ENCODE data around the gene CTSH.

- TF ChIP-seq, protein P1, sequence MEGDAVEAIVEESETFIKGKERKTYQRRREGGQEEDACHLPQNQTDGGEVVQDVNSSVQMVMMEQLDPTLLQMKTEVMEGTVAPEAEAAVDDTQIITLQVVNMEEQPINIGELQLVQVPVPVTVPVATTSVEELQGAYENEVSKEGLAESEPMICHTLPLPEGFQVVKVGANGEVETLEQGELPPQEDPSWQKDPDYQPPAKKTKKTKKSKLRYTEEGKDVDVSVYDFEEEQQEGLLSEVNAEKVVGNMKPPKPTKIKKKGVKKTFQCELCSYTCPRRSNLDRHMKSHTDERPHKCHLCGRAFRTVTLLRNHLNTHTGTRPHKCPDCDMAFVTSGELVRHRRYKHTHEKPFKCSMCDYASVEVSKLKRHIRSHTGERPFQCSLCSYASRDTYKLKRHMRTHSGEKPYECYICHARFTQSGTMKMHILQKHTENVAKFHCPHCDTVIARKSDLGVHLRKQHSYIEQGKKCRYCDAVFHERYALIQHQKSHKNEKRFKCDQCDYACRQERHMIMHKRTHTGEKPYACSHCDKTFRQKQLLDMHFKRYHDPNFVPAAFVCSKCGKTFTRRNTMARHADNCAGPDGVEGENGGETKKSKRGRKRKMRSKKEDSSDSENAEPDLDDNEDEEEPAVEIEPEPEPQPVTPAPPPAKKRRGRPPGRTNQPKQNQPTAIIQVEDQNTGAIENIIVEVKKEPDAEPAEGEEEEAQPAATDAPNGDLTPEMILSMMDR (conservative IDR thresholded peaks at IDR 0.05 in 1 of 2, IDR thresholded peaks at IDR 0.05 in 1 of 2; ENCODE audit: extremely low read depth in 1 of 2, insufficient read depth in 1 of 2, low read depth in 1 of 2, low read length in 2 of 2) = no peak
- TF ChIP-seq EZH2 (IDR thresholded peaks at IDR 0.05; ENCODE audit: borderline replicate concordance, low read length) = no peak
Measured at GRCh38 chr15:78950343-78950742, 5.5 kb upstream of the CTSH start.

Measured in mammary epithelial cell (primary cell).